ENCODE data around the gene CHCHD6.
"Not testable (repeated sequence)": the region's sequence is repeated elsewhere in the genome, so short reads cannot be mapped to it uniquely, and the experiment has no call there.

The CHCHD6 gene

DNA sequence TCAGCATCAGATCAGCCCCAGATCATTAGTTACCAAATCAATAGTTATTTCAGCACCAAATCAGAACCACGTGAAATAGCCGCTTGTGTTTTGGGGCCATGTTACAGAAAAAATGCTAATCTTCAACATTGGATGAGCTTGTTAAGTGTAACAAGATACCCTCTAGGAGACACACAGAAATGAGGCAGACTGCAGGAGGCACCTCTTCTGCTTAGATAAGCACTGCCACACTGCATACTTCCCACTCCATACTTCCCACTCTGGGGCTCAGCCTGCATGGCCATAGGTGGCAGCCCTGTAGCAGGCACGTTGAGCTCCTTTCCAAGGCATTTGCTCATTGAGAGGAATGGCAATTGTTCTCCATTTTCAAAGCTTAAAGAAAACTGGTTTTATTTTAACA, 73.3 kb downstream of the CHCHD6 start:
- DNase-seq: no peak

DNA sequence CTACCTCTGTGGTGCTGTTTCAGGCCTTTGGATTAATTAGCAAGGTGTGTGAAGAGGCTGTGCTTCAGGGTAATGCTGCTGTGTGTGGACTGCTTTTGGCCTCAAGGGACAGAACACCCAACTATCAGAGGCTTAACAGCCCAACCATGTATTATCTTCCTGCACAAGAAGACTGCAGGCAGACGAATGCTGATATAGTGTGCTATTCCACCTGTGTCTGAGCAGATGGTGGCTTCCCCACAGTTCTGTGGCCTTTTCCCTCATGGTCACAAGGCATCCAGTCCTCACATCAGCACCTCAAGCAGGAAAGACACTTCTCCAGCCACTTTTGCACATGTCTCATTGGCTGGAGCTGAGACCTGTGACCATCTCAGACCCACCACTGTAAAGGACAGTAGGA, 76.6 kb downstream of the CHCHD6 start:
- DNase-seq: no peak

DNA sequence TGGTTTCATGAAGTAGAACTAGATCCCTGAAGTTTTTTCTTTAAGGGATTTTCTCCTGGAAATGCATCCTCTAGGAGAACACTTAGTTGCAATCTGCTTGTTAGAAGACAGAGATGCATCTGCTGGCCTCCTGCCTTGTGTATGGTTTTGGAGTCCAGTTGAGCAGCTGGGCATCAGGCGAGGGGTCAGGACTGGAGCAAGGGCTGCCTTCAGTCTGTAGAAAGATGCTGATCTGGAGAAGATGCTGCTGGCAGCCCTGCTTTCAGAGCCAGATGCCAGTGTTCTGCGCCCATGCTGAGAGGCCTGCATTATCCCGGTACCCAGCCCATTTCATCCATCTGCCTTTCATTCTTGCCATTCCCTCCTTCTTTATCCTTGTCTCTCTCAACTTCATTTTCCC, 77.4 kb downstream of the CHCHD6 start:
- no peak for DNase-seq

DNA sequence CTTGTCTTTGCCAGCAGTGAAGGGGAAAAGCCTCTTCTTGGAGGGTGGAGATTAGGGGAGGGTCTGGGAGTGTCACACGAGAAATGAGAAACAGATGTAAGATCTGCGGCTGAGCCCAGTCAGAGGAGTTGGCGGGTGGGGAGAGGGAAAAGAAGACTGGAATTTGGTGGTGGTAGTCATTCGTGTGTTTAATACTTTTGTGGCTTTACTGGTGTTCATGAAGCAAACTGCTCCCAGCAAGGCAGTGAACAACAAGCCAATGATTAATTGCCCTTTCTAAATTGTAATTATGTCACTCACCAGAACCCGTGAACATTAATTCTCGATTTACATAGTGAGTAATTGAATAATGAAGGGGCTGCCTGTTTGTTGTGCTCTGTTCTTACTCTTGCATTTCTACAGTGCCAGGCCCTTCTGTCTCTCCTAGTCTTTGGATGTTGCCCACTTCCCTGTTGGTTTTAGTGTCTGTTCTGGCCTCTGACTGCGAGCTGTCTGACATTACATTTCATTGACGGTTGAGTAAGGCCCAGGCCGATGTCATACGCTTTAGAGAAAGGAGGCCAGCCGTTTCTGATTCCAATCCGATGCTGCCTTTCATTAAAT, 78.0 kb downstream of the CHCHD6 start:
- DNase-seq: peak; percentile 90

DNA sequence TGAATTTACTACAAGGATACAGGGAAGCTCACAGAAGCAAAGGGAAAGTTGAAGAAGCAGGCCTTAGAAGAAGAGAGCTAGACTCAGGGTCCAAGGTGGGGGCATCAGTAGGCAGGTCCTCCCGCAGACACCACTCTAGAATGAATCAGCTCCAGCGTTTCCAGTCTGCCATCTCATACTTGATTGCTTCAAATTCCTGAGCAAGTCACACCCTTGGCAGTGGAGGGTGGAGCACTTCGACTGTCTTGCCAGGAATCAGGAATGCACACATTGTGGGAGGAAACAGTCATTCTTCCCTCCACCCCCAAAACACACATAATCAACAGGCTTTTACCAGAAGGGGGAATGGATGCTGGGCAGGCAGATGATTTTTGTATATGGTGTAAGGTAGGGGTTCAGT, 78.5 kb downstream of the CHCHD6 start:
- DNase-seq: peak; percentile 97

DNA sequence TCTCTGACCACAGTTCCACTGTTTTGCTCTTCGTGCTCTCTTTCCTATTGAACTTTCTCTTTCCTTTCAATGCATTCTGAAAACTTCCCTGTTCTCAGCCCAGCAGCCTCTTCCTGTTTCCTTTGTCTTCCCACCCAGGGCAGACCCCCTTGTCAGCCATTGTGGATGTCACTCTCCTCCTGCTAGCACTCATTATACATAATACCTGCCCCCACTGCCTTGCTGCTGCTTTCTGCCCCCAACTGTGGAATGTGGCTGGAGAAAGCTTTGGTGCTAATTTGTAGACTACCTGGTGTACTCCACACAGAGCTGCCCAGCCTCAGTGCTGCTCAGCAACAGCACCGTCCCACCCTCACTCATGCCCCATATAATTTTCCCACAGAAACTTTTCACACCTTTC, 80.2 kb downstream of the CHCHD6 start:
- no peak for DNase-seq

DNA sequence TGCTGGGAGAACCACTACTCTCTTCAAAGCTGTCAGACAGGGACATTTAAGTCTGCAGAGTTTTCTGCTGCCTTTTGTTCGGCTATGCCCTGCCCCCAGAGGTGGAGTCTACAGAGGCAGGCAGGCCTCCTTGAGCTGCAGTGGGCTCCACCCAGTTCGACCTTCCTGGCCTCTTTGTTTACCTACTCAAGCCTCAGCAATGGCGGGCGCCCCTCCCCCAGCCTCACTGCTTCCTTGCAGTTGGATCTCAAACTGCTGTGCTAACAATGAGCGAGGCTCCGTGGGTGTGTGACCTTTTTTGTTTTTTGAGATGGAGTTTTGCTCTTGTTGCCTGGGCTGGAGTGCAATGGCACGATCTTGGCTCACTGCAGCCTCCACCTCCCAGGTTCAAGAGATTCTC, 87.3 kb downstream of the CHCHD6 start:
- not testable (repeated sequence) for DNase-seq

DNA sequence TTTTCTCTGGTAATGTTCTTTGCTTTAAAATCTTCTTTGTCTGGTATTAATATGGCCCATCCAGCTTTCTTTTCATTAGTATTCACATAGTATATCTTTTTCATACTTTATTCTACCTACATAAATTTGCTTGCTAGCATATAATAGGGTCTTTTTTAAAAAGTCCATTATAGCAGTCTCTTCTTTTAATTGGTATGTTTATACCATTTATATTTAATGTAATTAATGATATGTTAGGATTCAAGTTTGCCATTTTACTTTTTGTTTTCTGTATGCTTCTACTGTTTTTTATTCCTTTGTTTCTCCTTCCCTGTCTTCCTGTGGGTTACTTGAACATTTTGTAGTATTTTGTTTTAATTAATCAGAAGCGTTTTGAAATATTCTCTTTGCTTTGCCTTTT, 89.0 kb downstream of the CHCHD6 start:
- no peak for DNase-seq

DNA sequence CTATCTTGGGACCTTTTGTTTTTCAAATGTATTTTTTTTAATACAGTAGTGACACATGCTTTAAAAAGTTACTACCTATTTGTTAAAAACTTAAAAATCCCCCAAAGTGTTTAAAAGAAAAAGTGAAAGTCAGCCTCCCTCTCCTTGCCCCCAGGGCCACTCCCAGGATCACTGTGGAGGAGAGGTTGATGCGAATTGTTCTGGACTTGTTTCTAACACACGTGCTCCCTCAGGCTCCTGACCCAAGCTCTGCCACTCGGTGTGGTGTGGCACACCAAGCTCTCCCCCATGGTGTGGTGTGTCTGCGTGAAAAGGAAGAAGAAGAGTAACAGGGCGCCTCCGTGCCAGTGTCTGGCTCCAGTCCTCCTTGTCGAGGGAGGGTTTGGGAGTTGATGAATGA, 93.5 kb downstream of the CHCHD6 start:
- DNase-seq: no peak

DNA sequence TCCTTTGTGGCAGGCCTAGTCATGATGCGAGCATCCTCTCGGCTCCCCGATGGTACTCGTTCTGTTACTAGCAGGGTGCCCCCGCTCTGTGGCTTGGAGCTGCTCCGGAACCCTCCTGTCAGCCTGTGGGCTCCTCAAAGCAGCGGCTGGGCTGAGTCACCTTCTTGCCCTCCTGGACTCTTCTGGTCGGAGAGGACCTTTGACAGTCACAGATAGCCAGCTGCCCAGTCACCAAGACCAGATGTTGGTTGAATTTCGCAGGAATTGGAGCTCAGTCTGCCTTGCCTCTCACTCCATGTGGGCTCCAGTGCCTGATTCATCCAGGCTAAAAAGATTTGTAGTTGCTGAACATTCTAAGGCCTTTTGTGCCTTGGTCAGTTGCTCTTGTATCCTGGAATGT, 94.5 kb downstream of the CHCHD6 start:
- DNase-seq: peak; percentile 55

DNA sequence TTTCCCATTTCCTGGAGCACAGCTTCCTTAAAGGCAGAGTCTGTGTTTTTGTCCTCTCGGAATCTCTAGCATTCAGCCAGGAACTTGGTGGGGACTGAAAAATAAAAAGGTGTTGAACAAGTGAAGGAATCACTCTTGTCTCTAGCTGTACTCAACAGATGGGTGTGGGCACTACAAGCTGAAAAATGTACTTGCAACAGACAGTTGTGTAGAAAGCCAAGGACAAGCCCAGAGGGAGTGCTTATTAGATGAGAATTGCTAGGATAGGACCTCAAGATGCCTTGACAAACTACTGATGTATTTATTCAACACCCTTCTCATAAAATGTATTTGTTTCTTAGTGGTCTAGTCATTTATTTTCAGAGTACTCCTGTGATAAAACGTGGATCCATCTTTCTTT, 95.1 kb downstream of the CHCHD6 start:
- DNase-seq: no peak

DNA sequence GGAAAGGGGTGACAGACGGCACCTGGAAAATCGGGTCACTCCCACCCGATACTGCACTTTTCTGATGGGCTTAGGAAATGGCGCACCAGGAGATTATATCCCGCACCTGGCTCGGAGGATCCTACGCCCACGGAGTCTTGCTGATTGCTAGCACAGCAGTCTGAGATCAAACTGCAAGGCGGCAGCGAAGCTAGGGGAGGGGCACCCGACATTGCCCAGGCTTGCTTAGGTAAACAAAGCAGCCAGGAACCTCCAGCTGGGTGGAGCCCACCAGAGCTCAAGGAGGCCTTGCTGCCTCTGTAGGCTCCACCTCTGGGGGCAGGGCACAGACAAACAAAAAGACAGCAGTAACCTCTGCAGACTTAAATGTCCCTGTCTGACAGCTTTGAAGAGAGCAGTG, 97.3 kb downstream of the CHCHD6 start:
- DNase-seq: not testable (repeated sequence)

DNA sequence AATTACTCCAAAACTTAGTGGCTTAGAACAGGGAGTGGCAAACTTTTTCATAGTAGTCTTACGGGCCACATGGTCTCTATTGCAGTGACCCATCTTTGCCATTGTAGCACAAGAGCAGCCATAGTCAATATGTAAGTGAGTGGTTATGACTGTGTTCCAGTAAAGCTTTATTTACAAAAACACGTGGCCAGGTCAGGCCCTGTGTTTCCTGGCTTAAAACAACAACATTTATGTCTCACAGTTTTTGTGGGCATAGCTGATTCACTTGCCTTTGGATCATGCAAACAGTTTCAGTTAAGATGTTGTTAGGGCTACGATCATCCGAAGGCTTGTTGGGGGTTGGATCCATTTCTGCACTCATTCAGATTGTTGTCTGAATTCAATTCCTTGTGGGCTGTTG, 103.8 kb downstream of the CHCHD6 start:
- no peak for DNase-seq

DNA sequence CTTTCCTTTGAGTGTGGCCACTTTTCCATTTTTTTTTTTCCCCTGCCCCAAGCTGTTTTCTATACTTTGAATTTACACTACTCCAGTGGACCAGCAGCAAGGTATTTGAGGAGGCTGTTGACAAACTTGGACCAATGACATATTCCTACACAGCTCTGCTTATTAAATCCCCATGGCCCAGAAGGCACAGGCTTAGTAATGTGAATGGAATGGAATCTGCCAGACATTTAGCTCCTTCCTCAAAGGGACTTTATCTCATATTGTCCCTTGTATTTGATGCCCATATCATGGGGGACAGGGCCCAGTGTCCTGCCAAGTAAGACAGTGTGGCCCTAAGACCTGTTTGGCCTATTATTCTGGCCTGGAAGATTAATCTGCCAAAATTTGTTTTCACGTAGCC, 107.5 kb downstream of the CHCHD6 start:
- peak; percentile 54 for DNase-seq

DNA sequence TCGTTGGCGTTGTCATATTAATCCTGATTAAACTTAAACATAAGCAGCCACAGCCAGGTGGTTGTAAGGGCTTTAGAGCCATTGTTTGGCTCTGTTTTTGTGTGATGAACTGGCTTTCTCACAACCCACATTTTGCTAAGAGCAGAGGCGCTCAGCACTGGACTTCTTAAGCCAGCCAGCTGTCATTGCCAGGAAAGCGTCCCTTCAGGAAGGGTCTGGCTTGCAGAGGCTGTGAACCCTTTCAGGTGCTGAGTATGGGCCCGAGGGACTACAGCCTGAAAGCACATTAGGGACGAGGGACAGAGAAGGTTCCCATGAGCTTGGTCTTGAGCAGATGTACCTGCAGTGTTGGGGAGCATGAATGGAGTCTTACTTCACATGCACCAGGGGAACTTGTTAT, 112.3 kb downstream of the CHCHD6 start:
- no peak for DNase-seq

DNA sequence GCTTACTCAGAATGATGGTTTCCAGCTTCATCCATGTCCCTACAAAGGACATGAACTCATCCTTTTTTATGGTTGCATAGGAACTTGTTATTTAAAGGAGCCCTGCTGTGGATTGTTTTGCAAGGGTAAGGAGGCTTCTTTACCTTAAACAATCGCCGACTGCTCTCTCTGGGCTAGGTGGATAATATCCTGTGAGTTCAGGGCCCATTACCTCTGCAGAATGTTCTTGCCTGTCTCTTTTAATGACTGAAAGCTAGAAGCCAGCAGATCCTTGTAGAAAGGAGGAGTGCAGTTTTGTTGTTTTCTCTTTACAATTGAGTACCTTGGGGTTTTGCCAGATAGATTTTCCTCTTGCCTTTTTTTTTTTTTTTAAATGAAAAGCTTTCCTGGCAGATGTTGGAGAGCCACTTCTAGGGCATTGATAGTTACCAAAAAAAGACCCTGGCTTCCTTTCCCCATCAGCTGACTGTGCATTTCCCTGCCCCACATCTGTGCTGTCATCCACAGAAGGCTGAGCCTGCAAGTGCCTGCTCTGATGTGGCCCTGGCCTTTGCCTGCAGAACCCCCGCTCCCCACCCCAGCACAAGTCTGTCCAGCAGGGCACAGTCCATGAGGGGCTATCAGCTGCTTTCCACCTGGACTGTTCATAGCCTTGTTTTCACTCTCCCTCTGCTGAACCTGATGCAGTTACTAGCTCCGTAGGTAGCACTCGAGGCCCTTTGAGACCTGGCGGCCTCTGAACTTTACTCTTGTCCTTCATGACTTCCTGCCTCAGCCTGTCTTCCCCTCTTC, 113.1 kb downstream of the CHCHD6 start:
- no peak for DNase-seq

DNA sequence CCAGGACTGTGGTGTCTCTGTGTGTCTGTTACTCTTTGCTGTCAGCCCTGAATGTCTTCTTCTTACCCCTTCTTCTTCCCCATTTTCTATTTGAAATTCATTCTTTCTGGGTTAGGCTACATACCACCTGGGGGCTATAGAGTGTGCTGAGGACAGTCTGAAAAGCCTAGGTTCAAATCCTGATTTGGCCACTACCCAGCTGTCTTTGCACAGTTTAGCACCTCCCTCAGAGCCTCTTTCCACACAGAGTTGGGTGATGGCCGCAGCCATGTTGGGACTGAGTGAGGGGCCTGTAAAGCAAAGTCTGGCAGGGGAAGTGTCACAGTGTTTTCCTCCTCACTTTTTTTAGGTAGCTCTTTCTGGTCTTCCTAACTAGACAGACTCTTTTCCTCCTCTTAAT, 113.7 kb downstream of the CHCHD6 start:
- DNase-seq: no peak

DNA sequence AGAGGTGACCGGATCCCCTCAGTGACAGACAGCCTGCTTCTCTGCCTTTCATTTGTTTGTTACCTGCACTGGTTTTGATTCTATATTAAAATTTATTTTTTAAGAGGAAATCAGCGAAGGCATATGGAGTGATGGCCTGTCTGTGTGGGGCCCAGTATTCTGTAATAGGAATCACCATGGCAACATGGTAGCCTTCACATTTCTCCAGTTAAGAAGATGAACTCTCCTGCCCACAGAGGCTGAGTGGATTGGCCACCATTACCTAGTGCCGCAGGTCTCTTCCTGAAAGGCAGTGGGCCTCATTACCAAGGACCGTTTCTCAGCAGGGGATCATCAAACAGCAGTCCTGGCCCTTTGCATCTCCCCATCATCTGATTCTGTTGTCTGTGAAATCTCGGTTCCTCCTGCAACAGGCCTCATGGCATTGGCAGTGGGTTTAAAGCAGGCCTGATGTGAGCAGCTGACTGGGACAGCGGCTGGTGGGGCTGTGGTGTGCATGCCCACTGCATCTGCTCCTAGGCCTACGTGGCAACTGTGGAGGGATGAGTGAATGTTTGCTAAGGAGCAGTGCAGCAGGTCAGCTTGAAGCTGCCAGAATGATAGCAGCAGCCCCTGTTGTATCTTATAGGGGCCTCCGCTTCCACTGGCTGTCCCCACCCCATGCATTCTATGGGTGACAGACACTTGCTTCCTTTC, 114.5 kb downstream of the CHCHD6 start:
- no peak for DNase-seq

DNA sequence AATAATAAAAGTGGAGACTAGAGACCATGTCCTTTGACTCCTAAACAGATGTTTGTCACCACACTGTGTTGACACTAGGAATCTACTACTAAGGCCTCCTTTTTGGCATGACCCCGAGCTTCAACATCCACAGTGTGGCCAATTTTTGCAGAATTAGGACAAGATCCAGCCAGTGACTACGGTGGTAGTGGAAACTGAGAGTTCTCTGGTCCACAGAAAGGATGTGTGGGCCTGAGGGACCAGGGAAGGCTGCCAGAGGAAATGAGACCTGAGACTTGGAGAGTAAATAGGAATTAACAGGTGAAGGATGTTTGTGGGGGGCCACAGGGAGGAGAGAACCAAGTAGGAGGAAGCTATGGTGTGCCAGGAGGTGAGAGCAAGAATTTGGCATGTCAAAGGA, 122.7 kb downstream of the CHCHD6 start:
- no peak for DNase-seq

DNA sequence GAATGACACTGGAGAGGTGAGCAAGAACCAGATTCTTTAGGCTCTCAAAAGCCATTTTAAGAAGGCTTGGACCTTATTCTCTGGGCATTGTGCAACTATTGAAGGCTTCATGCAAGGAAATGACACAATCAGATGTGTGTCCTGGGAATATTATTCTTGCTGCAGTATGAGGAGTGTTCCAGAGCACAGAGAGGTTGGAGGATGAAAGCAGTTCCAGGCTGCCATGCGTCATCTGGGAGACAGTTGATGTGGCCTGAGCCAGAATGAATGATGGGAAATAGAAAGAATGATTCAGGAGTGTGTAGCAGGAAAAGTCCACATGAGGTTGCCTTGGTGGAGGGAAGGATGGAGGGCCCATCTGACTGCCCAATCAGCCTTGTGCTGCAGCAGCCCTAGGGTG, 123.1 kb downstream of the CHCHD6 start:
- no peak for DNase-seq

DNA sequence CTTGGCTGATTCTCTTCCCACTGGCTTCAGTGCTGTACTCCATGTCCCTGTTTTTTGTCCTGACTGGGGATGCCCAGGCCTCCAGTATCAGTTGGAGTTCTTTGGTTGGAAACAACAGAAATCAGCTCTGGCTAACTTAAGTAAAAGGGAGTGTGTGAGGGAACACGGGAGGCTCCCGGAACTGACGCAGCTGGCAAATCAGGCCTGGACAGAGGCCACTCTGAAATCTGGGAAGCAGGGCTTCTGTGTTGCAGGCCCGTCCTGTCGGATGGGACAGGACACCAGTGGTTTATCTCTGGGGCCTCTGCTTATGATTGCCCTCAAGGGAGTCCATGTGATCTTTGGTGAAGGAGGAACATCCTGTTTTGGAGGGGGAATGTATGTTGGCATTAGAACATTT, 124.3 kb downstream of the CHCHD6 start:
- no peak for DNase-seq

DNA sequence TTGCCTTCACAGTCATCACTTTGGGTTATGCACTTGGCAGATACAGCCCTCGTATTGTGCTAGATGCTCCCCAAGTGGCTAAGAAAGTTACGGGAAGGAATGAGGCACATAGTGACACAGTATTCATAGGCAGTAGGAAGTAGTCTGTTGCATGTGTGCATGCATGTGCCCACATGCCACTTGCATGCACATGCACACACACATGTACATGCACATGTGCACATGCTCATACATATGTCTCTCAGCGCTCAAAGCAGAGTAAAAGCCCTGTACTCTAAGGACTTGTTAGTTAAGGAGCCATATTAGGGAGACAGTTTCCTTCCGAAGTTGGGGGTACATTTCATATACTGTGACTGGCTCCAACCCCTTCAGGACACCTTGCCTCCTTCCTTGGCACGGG, 128.9 kb downstream of the CHCHD6 start:
- no peak for DNase-seq

DNA sequence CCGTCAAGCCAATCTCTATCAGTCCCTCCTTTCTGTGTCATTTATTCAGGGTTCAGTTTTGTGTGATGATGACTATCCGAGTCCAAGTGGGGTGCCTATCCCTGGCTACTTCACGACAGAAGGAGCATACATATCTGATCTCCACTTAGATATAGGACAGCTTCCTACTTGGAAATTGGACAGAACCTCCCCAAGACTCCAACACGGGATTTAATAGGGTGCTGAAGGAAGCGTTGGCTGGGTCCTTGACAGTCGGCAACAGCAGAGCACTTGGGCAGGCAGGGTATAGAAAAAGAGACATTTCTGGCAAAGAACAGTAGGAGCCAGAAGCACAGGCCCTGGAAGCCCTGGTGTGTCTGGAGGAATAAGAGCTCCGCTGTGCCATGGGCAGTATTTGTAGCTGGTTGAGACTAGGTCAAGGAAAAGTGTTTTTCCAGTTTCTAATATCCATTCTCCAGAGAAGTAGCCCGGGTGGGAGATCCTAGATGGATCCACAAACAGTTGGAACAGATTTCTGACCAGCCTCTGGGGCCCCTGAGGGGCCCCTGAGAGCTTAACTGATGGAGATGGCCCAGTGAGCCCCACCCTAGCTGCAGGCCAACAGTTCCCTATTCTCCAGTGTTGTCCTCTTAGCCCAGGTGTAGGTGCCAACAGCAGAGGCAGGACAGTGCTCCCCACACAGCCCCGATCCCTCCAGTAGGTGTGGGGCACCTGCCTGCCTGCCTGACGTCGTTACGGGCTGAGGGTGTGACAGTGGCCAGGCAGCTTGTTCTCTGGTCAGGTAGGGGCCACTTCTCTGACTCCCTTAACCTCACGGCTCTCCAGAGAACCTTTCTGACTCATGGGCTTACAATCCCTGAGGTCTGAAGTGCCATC, 130.8 kb downstream of the CHCHD6 start:
- DNase-seq: peak; percentile 23
